CD4-positive, alpha-beta T cell (primary cell): ENCODE measurements around the gene CROCC. TPM values are rescaled to one million over a fixed set of nuclear protein-coding genes. Genes with fewer than 3 reads are reported as not detected.

ENCODE experiments used
- ATAC-seq: fragments of 200-7000 bp; cut with Tn5 transposase; one replicate; pipeline ENCODE4 v1.10.0; 2022; ENCODE audit warnings: mild to moderate bottlenecking; ENCODE audit not compliant: poor library complexity
- CTCF ChIA-PET: fragments of 350-600 bp; sonication (Branson Sonifier 250); formaldehyde crosslinking; loops from one replicate; lab custom pipeline; 2021; ENCODE audit warnings: antibody characterized with exemption, inconsistent platforms; lab: Charles Lee
- POLR2A ChIA-PET: fragments of 350-600 bp; sonication (Branson Sonifier 250); formaldehyde crosslinking; loops from one replicate; lab custom pipeline; 2021; ENCODE audit warnings: antibody characterized with exemption, inconsistent platforms; lab: Charles Lee
- DNase-seq, 14 experiments: peaks; one replicate each; pipeline ENCODE4 v3.0.0-alpha.2; 2013 to 2020; ENCODE audit warnings: mixed read lengths in 2 of 14
- H3K27ac ChIP-seq, 2 donors: one replicate each; pipeline versions ENCODE4 v1.5.1 to v1.7.0; 2013; ENCODE audit warnings: low read length in 2 of 2, low read depth in 1 of 2, mild to moderate bottlenecking in 1 of 2
- H3K27me3 ChIP-seq, 2 experiments: 1 replicate in 1 of 2; 2 replicates in 1 of 2; pipeline versions ENCODE4 v1.6.1 to v1.7.0; 2013; ENCODE audit warnings: low read length in 2 of 2, control low read depth in 1 of 2, mild to moderate bottlenecking in 1 of 2, moderate library complexity in 1 of 2; ENCODE audit not compliant: insufficient read depth in 2 of 2, control insufficient read depth in 1 of 2
- H3K36me3 ChIP-seq: one replicate; pipeline ENCODE4 v1.6.1; 2013; ENCODE audit warnings: low read length, control low read depth; ENCODE audit not compliant: insufficient read depth
- H3K4me1 ChIP-seq: one replicate; pipeline ENCODE4 v1.6.1; 2013; ENCODE audit warnings: low read length, control low read depth; ENCODE audit not compliant: insufficient read depth
- H3K4me3 ChIP-seq: one replicate; pipeline ENCODE4 v1.5.1; 2013; ENCODE audit warnings: mild to moderate bottlenecking, low read length, moderate library complexity
- H3K9me3 ChIP-seq, 2 experiments: 1 replicate in 1 of 2; 2 replicates in 1 of 2; pipeline versions ENCODE4 v1.6.1 to v1.7.0; 2013; ENCODE audit warnings: low read length in 2 of 2, mild to moderate bottlenecking in 2 of 2, control low read depth in 1 of 2, moderate library complexity in 1 of 2; ENCODE audit not compliant: control insufficient read depth in 1 of 2, insufficient read depth in 1 of 2
- H3K27ac Mint-ChIP-seq: one replicate; pipeline ENCODE4 v1.8.0; 2020; ENCODE audit warnings: mixed read lengths
- H3K27me3 Mint-ChIP-seq: one replicate; pipeline ENCODE4 v1.8.0; 2021; ENCODE audit warnings: mixed read lengths
- H3K36me3 Mint-ChIP-seq: one replicate; pipeline ENCODE4 v1.8.0; 2021; ENCODE audit warnings: low read depth, mixed read lengths
- H3K4me1 Mint-ChIP-seq: one replicate; pipeline ENCODE4 v1.8.0; 2021; ENCODE audit warnings: low read depth, mixed read lengths
- H3K4me3 Mint-ChIP-seq: one replicate; pipeline ENCODE4 v1.8.0; 2020; ENCODE audit warnings: mild to moderate bottlenecking, mixed read lengths
- H3K9me3 Mint-ChIP-seq: one replicate; pipeline ENCODE4 v1.8.0; 2020; ENCODE audit warnings: mixed read lengths
- intact Hi-C, 2 experiments: fragments of 100-400 bp; cut with DNase I in 1 of 2; cut with micrococcal nuclease in 1 of 2; formaldehyde crosslinking; loops; one replicate each; pipeline versions ENCODE4 v1.15.1 to v1.9.0; 2023 to 2025; cut with DNase I, micrococcal nuclease
- total RNA-seq, 174 experiments: library from RNA in 2 of 174; stranded (reverse) in 2 of 174; gene quantifications; one replicate each; pipeline ENCODE4 v1.2.3 and lab custom pipeline; 2021 to 2026
- TF ChIP-seq, protein P1 (sequence below): fragments of 200-600 bp; IDR thresholded peaks from one replicate; pipeline ENCODE4 v1.8.0; 2022; ENCODE audit warnings: antibody characterized with exemption, mild to moderate bottlenecking

CROCC gene
- total RNA-seq, 2 experiments from 2014 or later = 47.4 to 49.7 TPM

DNA sequence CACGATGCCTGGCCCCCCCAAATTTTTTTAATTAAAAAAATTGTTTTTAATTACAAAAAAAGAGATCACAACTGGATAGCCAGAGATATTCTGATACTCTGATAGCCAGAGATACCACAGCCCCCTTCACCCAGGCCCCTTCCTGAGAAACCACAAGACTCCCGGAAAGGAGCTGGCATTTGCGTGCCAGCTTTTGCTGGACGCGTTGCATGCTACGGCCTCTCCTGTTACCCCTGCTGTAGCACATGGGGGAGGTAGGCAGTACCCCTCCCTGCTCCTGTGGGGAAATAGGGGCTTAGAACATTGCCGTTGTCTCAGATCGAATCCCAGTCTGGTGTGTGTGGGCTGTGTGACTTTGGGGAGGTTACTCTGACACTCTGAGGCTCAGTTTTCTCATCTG lies 36.0 kb downstream of the CROCC start:
- ChIA-PET POLR2A (no interaction called here), CTCF (no interaction called here)
- Histone ChIP-seq H3K9me3 (no peaks in the 10 kb centered on the region), H3K27ac (no peak overlapping the region), H3K4me3 (no peak overlapping the region), H3K36me3 (peaks cover 7% of the 10 kb centered on the region), H3K4me1 (peaks cover 16% of the 10 kb centered on the region), H3K27me3 (no peaks in the 10 kb centered on the region)
- H3K27me3 Mint-ChIP-seq = no peaks in the 10 kb centered on the region
- H3K36me3 Mint-ChIP-seq = no peaks in the 10 kb centered on the region
- H3K4me3 Mint-ChIP-seq = no peak overlapping the region
- DNase-seq = no peak
- no peak overlapping the region for H3K27ac Mint-ChIP-seq
- intact Hi-C loops = loop anchor here in 1 of 2 experiments (5.0 to 10.0 kb wide), 2 partner anchors 35 to 233 kb away; partner anchors contain the start of gene CROCC
- TF ChIP-seq, protein P1, sequence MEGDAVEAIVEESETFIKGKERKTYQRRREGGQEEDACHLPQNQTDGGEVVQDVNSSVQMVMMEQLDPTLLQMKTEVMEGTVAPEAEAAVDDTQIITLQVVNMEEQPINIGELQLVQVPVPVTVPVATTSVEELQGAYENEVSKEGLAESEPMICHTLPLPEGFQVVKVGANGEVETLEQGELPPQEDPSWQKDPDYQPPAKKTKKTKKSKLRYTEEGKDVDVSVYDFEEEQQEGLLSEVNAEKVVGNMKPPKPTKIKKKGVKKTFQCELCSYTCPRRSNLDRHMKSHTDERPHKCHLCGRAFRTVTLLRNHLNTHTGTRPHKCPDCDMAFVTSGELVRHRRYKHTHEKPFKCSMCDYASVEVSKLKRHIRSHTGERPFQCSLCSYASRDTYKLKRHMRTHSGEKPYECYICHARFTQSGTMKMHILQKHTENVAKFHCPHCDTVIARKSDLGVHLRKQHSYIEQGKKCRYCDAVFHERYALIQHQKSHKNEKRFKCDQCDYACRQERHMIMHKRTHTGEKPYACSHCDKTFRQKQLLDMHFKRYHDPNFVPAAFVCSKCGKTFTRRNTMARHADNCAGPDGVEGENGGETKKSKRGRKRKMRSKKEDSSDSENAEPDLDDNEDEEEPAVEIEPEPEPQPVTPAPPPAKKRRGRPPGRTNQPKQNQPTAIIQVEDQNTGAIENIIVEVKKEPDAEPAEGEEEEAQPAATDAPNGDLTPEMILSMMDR = no peak
- H3K4me1 Mint-ChIP-seq = peaks cover 10% of the 10 kb centered on the region
- H3K9me3 Mint-ChIP-seq = no peaks in the 10 kb centered on the region
- no peak for ATAC-seq

DNA sequence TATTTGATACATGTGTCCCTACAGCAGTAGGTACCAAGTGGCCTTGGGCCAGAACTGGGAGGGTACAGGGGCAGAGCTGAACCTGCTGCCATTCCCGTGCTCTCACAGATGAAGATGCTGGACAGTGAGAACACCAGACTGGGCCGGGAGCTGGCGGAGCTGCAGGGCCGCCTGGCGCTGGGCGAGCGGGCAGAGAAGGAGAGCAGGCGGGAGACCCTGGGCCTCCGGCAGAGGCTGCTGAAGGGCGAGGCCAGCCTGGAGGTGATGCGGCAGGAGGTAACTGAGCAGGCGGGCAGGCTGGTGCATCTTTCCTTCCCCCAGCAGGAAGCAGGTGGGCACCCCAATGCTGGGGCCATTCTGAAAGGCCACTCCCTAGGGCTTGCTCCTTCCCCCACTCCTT lies 36.7 kb downstream of the CROCC start:
- no peak for ATAC-seq
- H3K4me1 Mint-ChIP-seq = peaks cover 10% of the 10 kb centered on the region
- H3K36me3 Mint-ChIP-seq = no peaks in the 10 kb centered on the region
- Histone ChIP-seq H3K4me3 (no peak overlapping the region), H3K4me1 (peaks cover 16% of the 10 kb centered on the region), H3K9me3 (no peaks in the 10 kb centered on the region), H3K27ac (no peak overlapping the region), H3K36me3 (peaks cover 7% of the 10 kb centered on the region), H3K27me3 (no peaks in the 10 kb centered on the region)
- CTCF ChIA-PET = no interaction called here
- H3K9me3 Mint-ChIP-seq = no peaks in the 10 kb centered on the region
- intact Hi-C loops = loop anchor here in 1 of 2 experiments (5.0 to 10.0 kb wide), 2 partner anchors 36 to 234 kb away; partner anchors contain the start of gene CROCC
- TF ChIP-seq, protein P1 = no peak
- H3K27me3 Mint-ChIP-seq = no peaks in the 10 kb centered on the region
- DNase-seq = no peak
- peak overlapping the region; percentile 20 for H3K4me3 Mint-ChIP-seq
- POLR2A ChIA-PET = no interaction called here
- H3K27ac Mint-ChIP-seq = no peak overlapping the region

DNA sequence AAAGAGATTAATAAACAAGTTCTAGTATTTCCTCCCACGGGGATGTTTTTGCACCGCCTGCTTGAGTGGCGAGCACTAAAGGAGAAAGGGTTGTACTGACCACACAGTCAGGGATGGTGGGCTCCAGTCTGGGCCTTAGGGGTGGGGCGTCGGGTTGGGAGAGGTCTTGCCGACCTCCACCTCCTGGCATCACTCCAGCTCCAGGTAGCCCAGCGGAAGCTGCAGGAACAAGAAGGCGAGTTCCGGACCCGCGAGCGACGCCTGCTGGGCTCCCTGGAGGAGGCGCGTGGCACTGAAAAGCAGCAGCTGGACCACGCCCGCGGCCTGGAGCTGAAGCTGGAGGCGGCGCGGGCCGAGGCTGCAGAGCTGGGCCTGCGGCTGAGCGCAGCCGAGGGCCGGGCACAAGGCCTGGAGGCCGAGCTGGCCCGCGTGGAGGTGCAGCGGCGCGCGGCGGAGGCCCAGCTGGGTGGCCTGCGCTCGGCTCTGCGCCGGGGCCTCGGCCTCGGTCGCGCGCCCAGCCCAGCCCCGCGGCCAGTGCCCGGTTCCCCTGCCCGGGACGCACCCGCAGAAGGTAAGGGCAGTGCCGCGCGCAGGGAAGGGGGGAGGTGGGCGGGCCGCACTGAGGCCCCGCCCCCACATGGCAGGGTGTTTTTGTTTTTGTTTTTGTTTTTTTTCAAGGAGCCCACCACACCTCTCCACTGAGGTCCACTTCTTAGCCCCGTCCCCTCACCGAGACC lies 39.0 kb downstream of the CROCC start:
- peaks cover 10% of the 10 kb centered on the region for H3K4me1 Mint-ChIP-seq
- intact Hi-C loops = no loop called here
- ChIA-PET POLR2A (interaction anchor here (0.8 to 1.4 kb wide), 2 partner anchors 56 to 72 kb away, joined by 3 to 4 read pairs; no protein-coding TSS in a partner anchor), CTCF (interaction anchor here (1.2 to 1.7 kb wide), 4 partner anchors 9 to 340 kb away, joined by 3 to 24 read pairs (median 4); no protein-coding TSS in a partner anchor)
- no peaks in the 10 kb centered on the region for H3K9me3 Mint-ChIP-seq
- no peak overlapping the region for H3K27ac Mint-ChIP-seq
- H3K36me3 Mint-ChIP-seq = peaks cover 9% of the 10 kb centered on the region
- H3K4me1 ChIP-seq = peaks cover 16% of the 10 kb centered on the region
- peak overlapping the region; percentile 47 for H3K4me3 ChIP-seq
- DNase-seq = peak; percentile 62 to 87 (median 74)
- H3K27me3 ChIP-seq = no peaks in the 10 kb centered on the region
- H3K27ac ChIP-seq = no peak overlapping the region
- H3K4me3 Mint-ChIP-seq = peak overlapping the region; percentile 76
- peaks cover 11% of the 10 kb centered on the region for H3K36me3 ChIP-seq
- no peaks in the 10 kb centered on the region for H3K9me3 ChIP-seq
- peak; percentile 87 for ATAC-seq
- no peaks in the 10 kb centered on the region for H3K27me3 Mint-ChIP-seq
- TF ChIP-seq, protein P1 = peak; percentile 73
